ENCODE results near the gene ZNF584.

DNA sequence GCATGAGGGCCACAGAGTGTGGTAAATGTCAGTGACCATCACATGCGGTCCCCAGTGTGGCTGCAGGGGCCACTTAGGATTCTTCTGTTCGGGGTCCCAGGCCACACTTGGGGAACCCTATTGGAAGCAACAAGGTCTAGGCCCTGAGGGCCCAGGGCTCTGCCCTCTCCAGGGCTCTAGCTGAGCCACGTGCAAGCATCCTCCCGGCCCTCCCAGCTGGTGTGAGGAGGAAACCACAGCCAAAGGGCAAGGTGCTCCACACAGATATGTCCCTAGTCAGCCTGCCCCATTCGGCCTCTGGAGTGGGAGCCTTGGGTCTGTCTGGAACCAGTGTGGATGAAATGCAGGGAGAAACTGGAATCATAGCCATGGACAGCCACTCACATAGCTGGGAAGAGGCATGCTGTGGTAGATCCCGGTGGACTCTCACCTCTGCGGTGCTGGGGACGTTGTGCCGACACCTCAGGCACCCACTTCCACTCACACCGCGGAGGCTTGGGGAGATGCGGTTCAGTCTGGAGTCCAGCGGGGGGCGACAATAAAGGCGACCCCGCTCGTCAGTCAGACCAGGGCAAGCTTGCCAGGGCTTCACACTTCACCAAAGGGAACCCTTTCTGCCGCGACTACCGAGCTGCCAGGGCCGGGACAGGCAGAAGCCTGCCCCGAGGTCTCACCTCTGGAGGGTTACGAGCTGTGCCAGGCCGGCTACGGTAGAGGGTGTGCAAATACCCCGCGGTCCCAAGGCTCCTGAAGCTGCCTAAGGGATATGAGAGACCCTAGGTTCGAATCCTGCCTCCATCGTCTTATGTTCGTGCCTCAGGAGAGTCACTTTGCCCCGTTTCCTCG, 41.6 kb upstream of the ZNF584 start:
- TF ChIP-seq, protein P1, sequence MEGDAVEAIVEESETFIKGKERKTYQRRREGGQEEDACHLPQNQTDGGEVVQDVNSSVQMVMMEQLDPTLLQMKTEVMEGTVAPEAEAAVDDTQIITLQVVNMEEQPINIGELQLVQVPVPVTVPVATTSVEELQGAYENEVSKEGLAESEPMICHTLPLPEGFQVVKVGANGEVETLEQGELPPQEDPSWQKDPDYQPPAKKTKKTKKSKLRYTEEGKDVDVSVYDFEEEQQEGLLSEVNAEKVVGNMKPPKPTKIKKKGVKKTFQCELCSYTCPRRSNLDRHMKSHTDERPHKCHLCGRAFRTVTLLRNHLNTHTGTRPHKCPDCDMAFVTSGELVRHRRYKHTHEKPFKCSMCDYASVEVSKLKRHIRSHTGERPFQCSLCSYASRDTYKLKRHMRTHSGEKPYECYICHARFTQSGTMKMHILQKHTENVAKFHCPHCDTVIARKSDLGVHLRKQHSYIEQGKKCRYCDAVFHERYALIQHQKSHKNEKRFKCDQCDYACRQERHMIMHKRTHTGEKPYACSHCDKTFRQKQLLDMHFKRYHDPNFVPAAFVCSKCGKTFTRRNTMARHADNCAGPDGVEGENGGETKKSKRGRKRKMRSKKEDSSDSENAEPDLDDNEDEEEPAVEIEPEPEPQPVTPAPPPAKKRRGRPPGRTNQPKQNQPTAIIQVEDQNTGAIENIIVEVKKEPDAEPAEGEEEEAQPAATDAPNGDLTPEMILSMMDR (IDR thresholded peaks at IDR 0.05; ENCODE audit: extremely low read depth in 1 of 2, insufficient read depth in 1 of 2, low read depth in 1 of 2, low read length in 2 of 2) = no peak
- no peak for TF ChIP-seq FOS (IDR thresholded peaks at IDR 0.05; ENCODE audit: borderline replicate concordance, insufficient read depth, low read length)
- TF ChIP-seq, protein P2, sequence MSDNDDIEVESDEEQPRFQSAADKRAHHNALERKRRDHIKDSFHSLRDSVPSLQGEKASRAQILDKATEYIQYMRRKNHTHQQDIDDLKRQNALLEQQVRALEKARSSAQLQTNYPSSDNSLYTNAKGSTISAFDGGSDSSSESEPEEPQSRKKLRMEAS (IDR thresholded peaks at IDR 0.05; ENCODE audit: insufficient read depth, insufficient read length) = no peak
- TF ChIP-seq POLR2AphosphoS5 (IDR thresholded peaks at IDR 0.05; ENCODE audit: insufficient read depth, low read depth, low read length) = no peak
- TF ChIP-seq GATA2 (IDR thresholded peaks at IDR 0.05; ENCODE audit: insufficient read depth, insufficient read length, low read depth, low read length) = no peak
- TF ChIP-seq POLR2A (IDR thresholded peaks at IDR 0.05; ENCODE audit: low read depth, low read length) = no peak
- TF ChIP-seq MYC (IDR thresholded peaks at IDR 0.05; ENCODE audit: low read depth, low read length) = no peak
- no peak for TF ChIP-seq EZH2 (IDR thresholded peaks at IDR 0.05; ENCODE audit: borderline replicate concordance, low read depth, low read length, severe bottlenecking)

Data from endothelial cell of umbilical vein (primary cell).